Activated CD4-positive, CD25-positive, alpha-beta regulatory T cell (primary cell): ENCODE results near the gene ABL1.
A peak's percentile ranks its signal among the peaks of the same experiment; 100 is the strongest.

Source experiments
- DNase-seq, 4 experiments: peaks; one replicate each; lab custom pipeline; 2025; lab: John Stamatoyannopoulos, UW

Gene ABL1

DNA sequence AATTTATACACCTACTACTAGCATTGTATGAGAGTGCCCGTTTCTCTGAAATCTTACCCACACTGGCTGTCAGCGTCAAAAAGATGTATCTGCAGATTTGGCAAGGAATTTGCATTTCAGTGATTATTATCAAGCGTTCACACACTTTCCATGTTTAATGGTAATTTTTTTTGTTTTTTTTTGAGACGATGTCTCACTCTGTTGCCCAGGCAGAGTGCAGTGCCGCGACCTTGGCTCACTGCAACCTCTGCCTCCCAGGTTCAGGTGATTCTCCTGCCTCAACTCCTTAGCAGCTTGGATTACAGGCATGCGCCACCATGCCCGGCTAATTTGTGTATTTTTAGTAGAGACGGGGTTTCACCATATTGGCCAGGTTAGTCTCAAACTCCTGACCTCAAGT, 14.3 kb downstream of the ABL1 start:
- DNase-seq: no peak

DNA sequence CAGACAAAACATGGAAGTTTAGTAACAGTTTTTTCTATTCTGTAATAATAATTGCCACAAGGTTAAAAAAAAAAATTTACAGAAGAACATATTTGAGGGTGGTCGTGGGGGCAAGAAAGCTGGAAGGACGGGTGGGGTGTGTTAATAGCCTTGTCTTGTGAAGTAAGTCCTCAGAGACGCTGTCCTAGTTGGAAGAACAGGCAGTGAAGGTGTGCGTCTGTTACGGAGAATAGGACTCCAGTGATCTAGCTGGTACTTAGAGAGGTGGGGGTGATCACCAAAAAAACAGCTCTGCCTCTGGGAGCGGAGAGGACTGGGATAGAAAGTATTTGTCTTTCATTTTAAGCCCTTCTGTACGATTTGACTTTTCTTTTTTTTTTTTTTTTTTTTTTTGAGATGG, 17.7 kb downstream of the ABL1 start:
- DNase-seq: no peak

DNA sequence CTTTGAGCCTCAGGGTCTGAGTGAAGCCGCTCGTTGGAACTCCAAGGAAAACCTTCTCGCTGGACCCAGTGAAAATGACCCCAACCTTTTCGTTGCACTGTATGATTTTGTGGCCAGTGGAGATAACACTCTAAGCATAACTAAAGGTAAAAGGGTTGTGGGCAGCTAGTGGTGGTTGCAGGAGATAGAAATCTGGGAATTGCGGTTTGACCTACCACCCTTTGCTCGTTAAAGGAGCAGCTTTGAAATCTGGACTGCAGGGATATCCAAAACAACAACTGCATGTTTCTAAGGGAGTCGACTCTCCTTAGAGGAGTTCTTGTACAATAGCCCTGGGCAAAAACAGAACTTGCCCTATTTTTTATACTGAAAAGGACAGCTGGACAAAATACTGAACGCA, 19.0 kb downstream of the ABL1 start:
- DNase-seq: no peak

DNA sequence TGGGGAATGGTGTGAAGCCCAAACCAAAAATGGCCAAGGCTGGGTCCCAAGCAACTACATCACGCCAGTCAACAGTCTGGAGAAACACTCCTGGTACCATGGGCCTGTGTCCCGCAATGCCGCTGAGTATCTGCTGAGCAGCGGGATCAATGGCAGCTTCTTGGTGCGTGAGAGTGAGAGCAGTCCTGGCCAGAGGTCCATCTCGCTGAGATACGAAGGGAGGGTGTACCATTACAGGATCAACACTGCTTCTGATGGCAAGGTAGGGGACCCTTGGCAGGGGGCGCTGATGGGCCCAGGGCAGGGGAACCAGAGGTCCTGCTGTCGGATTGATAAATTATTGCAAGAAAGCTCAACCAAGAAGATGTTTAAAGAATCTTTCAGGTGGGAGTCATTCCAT, 19.8 kb downstream of the ABL1 start:
- DNase-seq: no peak

DNA sequence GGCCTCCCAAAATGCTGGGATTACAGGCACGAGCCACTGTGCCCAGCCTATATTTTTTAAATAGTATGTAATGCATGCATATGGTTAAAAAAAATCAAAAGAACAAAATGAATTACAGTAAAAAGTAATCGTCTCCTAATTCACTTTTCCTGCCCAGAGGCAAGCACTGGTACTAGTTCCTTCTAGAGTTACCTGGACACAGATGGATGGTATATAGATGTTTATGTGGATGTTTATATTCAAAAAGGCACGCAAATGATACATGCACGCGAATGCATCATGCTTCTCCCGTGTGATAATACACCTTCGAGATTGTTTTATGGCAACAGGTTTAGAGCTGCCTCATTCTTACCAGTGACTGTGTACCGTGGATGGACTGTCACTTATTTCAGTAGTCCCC, 21.4 kb downstream of the ABL1 start:
- DNase-seq: no peak

DNA sequence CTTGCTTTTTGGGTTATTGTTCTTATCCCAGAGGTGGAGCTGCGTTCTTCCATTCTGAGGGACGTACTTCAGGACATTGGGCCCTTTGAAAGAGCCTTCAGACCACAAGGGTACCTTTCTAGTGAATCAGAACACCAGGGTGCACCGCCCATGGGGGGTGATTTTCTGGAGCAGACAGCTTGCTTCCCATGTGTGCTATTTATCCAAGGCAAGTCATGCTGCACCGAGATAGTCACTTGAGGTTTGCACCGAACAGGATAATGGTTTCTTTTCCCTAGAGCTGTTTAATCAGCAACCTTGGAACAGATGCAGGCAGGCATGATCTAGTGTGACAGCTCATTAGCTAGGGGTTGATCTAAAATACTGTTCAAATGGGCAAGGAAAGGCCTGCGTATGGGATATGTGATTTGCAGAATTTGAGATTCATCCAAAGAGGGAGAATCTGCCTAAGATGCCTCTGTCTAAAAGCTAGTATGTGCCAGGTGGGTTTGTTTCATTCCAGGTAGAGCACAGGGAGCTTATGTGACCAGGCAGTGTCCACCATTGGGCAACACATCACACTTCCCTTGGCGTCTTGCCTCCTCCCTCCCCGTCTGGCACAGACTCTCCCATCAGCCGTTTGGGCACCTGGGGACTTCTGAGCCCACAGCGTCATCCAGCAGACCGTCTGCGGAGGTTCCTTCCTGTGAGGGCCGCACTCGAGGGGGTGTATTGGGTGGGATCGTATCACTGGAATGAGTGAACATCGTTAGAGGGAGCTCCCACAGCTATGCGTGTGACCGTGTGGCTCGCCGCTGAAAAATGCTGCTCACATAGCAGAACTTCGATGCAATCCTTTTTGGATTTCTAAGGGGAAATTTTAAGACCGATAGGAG, 23.0 kb downstream of the ABL1 start:
- DNase-seq: no peak

DNA sequence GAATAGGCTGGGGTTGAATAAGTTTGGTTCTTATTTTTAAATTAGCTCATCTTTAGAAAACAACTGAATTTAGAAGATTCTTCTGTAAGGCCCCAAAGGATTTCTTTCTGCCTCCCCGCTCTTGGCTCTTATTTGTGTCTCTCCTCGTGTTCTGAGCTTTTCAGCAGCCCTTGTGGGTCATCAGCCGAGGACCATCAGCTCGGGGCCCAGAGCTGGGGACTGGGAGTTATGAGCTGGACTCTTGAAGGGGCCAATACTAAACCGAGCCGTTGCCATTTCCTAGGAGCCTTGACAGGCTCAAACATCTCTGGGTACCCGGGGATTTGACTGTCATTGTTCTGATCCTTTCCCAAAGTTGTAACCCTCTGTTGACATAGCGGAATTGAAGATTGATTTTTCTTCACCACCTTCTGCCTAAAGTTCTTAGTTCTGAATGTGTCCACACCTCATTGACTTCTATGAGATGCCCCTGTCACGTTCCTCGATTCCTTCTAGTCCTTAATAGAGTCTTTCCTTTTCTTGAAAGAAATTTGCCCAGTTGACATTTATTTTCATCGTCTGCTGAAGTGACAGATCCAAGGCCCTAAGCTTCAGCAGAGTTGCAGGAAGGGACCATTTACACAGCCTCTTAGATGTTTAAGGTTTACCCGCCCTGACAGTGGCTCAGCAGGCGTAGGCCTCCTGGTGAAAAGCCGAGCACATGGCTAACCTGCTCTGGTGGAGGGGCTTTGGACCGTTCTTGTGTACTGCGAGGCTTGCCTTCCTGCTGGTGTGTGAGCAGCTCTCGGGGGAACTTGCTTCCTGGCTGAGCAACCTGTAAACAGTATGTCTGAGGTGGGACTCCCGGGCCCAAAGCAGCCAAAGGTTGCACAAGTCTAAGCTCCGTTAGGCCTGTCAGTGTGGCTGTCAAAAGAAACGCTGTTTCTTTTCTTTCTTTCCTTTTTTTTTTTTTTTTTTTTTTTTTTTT, 24.0 kb downstream of the ABL1 start:
- DNase-seq: no peak

DNA sequence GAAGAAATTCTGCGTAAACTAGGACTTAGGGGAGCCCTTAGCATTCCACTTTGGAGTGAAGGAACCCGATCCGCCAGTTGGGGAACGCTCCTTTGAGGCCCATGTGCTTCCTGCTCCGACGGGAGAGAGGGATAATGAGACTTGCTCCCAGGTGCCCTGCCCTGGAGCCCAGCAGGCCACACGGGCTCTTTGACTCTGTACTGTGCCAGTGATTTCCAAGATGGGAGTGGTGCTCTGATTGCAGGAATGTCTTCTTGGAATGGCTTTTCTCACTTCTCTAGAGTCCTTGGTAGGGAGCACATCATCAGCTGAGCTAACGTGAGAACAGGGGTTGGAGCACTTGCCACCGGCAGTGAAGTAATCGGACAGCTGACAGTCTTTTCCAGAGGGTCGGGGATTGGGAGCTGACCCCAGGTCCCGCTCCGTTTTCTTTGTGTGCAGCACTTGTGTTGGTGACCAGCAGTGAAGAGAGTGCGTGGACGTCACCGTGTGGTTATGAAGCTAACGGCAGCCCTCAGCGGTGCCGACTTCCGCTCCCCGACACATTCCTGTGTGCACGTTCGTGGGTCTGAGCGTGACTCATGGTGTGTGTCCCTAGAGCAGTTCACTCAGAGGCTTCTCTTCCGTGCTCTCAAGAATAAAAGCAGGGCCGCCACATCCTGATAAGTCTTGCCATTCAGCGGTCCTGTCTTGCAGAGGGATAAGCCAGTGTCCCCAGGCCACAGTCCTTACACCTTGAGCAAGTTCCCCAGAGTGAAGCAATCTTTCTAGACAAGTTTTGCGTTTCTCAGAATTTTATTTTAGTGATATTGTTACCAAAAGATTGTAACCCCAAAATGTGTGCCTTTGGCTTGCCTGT, 25.6 kb downstream of the ABL1 start:
- no peak for DNase-seq

DNA sequence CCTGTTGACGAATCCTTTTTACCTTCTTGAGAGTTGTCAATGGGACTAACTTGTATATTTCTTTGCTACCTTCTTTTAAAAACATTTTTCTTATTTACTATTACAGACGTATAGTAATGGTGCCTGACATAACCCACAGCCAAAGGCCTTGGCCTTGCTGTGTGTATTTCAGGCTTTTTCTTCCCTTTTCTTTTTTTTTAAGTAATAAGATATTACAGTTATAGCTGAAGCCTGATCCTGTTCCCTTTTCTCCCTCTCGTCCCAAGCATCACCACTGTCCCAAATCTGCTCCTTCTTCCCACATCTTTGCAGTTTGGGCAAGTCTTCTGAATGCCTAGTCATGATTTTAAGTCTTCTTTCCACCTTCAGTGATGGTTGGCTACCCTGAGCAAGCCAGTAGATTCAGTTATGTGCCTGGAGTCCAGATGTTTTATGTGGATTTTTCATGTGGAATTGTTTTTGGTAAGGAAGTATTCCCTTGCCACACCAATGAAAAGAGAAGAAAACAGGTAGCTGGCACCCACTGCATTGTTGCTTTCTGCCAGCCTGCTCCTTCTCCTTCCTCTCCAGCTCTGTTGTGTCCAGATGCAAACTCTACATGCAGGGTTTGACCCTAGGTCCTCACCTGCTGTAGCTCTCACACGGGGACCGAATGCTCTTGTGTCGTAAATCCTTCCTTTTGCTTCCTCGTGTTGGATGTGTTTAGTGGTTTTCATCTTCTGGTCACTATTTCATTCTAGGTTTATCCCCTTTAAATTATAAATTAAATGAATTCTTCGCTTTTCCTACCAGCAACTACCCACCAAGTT, 26.5 kb downstream of the ABL1 start:
- DNase-seq: no peak

DNA sequence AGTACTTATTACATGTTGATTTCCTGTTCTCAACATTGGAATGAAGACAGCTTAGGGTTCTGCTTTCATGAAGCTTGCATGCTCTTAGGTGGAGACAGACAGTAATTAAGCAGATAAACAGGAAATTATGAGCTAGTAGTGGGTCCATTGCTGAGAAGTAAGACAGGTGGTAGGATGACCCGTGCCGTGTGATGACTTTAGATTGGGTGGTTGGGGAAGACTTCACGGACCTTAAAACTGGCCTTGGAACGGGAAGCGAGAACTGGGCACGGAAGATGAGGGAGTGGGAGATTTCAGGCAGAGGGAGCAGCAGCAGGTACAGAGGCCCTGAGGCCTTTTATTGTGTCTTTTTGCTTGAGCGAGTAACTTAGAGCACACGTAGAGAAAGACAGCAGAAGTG, 27.2 kb downstream of the ABL1 start:
- no peak for DNase-seq

DNA sequence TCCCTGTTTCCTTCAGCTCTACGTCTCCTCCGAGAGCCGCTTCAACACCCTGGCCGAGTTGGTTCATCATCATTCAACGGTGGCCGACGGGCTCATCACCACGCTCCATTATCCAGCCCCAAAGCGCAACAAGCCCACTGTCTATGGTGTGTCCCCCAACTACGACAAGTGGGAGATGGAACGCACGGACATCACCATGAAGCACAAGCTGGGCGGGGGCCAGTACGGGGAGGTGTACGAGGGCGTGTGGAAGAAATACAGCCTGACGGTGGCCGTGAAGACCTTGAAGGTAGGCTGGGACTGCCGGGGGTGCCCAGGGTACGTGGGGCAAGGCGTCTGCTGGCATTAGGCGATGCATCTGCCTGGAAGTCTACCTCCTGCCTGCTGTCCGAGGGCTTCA, 27.7 kb downstream of the ABL1 start:
- no peak for DNase-seq

DNA sequence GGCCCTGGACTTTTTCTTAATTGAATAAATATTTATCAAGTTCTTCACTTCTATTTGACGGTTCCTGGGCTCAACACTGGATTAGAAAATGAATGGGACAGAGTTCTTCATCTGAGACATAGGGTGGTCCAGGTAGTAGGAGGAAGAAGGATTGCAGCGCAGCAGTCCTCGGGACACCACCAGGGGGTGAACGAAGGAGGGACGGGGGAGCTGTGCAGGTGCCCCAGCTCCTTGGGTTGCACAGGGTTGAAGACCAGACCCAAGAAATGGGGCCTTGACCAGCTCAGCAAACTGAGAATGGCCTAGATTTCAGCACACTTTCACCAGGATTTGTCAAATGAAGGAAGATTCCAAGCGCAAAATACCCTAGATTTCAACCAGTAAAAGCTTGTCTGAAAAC, 29.5 kb downstream of the ABL1 start:
- DNase-seq: no peak

DNA sequence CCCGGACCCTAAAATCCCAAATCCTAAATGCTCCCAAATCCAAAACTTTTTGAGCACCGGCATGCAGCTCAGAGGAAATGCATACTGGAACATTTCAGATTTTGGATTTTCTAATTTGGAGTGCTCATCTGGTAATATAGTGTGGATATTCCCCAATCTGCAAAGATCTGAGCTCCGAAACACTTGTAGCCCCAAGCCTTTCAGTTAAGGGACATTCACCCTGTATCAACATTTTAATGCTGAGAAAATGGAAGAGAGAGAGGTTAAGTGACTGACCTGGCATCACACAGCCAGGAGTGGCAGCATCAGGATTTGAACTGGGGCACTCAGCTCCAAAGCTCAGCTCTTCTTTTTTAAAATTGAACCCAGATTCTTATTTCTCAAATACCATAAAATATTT, 30.9 kb downstream of the ABL1 start:
- DNase-seq: no peak

DNA sequence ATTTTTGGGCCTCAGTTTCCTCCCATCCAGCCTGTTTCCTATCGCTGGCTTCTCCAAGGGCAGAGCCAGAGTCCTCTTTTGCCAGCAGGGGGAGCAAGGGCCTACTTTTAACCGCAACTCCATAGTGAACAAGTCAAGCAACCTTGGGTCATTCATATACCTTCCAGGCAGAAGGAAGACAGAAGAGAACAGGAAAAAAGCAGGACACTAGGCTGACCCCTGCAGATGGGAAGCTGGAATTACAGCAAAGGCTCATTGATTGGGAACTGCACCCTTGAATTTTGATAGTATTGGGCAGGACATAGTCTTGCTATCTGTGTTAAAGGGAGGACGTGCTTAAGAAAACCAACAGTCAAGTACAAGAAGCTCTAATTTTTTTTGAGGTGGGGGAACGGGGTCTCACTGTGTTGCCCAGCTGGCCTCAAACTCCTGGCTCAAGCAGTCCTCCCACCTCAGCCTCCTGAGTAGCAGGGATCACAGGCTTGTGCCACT, 31.5 kb downstream of the ABL1 start:
- DNase-seq: peak in 2 of 4 experiments; percentile 11 to 13

DNA sequence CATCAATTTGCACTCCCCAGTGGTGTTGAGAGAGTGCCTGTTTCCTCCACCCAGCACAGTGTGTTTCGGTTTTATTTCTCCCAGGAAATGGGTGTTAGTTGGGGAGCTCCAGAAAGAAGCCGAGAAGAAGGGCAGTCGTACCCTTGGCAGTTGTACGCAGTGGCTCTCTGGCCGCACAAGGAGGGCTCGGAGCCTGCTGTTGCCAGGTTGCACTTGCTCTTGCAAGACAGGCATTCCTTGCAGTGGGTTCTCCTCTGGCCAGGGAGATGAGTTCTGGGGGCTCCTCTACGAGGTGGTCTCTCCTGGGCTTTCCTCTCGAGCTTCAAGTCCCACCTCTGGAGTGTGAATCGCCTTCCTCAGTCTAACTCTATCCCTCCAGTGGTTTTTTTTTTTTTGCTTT, 32.5 kb downstream of the ABL1 start:
- DNase-seq: no peak

DNA sequence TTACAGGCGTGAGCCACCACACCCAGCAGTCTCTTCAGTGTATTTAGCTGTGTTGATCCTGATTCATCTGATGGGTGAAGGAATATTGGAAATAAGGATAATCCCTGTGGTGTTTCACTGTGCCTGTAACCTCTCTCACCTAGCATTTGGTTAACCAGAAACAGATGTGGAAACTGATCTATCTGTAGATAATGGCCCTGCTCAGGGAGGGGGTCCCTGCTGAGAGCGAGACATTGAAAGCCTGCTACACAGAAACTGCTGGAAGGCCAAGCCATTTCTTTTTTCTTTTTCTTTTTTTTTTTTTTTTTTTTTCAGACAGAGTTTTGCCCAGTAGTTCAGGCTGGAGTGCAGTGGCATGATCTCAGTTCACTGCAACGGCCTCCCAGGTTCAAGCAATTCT, 33.2 kb downstream of the ABL1 start:
- no peak for DNase-seq

DNA sequence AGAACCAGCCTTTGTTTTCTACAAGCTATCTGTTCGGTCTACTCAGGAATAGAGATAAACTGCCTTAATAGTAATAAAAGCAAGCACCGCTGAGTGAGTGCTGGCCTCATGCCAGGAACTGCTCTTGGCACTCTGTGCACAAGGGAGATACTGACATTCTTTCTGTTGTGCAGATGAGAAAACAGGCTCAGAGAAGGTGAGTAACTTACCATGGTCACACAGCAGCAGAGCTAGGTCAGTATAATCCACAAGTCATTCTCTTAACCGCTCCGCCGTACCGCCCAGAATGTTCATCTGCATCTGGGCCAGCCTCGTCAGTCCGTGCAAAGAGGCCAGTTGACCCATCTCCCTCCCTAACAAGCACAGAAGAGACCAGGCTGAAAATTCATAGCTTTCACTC, 34.2 kb downstream of the ABL1 start:
- no peak for DNase-seq

DNA sequence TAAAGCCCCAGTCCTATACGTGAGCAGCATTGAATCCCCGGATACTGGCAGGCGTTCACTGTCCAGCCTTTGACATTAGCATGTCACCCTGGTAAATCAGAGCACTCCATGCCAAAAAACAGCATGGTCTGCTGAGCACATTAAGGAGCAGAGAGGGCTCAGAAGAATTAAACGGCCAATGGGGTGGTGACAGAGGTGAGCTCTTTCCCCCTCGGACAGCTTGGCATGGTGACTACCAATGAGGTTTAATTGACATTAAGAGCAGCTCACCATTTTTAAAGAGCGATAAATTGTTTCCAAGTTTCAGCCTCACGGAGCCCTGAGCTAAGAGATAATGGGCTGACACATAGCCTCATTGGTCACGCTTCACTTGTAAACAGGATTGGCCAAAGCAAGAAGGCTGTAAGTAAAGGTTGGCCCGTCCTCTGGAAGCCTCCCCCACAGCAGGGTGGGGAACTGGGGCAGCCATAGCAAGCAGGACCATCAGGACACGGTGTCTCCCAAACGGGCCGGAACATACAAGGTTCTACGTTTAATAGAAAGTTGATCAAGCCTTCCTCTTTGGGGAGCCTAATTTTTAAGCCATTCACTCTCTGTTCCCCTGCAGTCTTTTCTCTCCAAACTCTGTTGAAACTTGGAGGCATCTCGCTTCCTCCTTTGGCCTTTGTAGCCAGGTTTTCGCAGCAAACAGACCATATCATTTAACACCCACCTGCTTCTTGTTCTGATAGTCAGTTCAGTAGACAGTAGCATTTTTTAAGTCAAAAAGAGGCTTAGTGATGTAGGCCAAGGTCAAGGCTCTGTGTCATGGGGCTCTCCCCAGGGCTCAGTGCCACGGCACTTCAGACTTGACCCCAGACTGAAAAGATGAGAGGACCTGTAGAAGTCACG, 35.7 kb downstream of the ABL1 start:
- no peak for DNase-seq

DNA sequence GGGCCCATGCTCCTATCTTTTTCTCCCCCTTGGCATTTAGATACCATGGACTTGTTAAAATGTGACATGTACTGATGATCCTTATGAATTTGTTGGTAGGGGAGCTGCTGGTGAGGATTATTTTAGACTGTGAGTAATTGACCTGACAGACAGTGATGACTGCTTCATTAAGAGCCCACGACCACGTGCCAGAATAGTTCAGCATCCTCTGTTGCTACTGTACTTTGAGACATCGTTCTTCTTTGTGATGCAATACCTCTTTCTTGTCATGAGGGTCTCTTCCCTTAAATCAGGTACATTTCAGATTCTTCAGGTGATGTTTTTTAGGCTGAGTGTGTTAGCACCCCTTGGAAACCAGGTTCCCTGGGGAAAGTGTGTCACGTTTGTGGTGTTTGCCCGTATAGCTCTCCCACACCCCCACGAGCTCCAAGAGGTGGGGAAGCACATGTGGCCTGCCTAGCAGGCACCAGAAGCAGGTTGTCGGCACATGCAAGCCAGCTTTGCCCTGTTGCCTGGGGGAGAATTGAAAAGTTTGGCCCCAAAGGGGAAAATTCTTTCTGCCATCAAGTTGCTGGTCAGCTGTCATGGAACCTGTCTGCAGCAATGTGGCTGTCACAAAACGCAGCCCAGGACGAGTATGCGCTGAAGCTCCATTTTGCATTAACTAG, 36.5 kb downstream of the ABL1 start:
- no peak for DNase-seq
